ENCODE measurements around the gene NFE2.

Gene NFE2

GRCh38 chr12:54324617-54325441 is 24.0 kb upstream of the NFE2 start, which contains the start of gene COPZ1 (continued):
- TF ChIP-seq ZNF239 (tag by site-specific recombination; IDR thresholded peaks at IDR 0.05): no peak
- peak; percentile 38; the same call in 1 of the 2 replicates for TF ChIP-seq ZNF391 (tag by site-specific recombination; IDR thresholded peaks at IDR 0.05; ENCODE audit: borderline replicate concordance, low read depth)
- no peak for TF ChIP-seq PRDM1 (tag by site-specific recombination; IDR thresholded peaks at IDR 0.05)
- TF ChIP-seq ZNF660 (tag by site-specific recombination; IDR thresholded peaks at IDR 0.05): peak; percentile 81
- no peak for TF ChIP-seq GLIS1 (tag by site-specific recombination; IDR thresholded peaks at IDR 0.05)
- TF ChIP-seq RBAK (tag by site-specific recombination; IDR thresholded peaks at IDR 0.05): no peak
- no peak for TF ChIP-seq MYNN (tag by site-specific recombination; IDR thresholded peaks at IDR 0.05; ENCODE audit: borderline replicate concordance)
- TF ChIP-seq ZNF76 (tag by site-specific recombination; IDR thresholded peaks at IDR 0.05; ENCODE audit: borderline replicate concordance, low read depth): peak; percentile 62; the same call in 1 of the 2 replicates
- no peak for TF ChIP-seq ZNF221 (tag by site-specific recombination; IDR thresholded peaks at IDR 0.05; ENCODE audit: borderline replicate concordance)
- TF ChIP-seq PBX3 (CRISPR knock-in tag; IDR thresholded peaks at IDR 0.05): 0 out of 2 replicates have a peak, but pooled peaks have one; percentile 55
- no peak for TF ChIP-seq REST (tag by site-specific recombination; IDR thresholded peaks at IDR 0.05)
- no peak for TF ChIP-seq ZNF121 (tag by site-specific recombination; IDR thresholded peaks at IDR 0.05)
- TF ChIP-seq ZNF48 (tag by site-specific recombination; IDR thresholded peaks at IDR 0.05): no peak
- no peak for TF ChIP-seq ZNF596 (tag by site-specific recombination; IDR thresholded peaks at IDR 0.05)
- TF ChIP-seq, protein P1, sequence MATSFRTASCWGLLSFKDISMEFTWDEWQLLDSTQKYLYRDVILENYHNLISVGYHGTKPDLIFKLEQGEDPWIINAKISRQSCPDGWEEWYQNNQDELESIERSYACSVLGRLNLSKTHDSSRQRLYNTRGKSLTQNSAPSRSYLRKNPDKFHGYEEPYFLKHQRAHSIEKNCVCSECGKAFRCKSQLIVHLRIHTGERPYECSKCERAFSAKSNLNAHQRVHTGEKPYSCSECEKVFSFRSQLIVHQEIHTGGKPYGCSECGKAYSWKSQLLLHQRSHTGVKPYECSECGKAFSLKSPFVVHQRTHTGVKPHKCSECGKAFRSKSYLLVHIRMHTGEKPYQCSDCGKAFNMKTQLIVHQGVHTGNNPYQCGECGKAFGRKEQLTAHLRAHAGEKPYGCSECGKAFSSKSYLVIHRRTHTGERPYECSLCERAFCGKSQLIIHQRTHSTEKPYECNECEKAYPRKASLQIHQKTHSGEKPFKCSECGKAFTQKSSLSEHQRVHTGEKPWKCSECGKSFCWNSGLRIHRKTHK (tag by site-specific recombination; IDR thresholded peaks at IDR 0.05): no peak
- TF ChIP-seq ZNF585B (tag by site-specific recombination; IDR thresholded peaks at IDR 0.05): no peak
- peak; percentile 90 for TF ChIP-seq YY1 (tag by site-specific recombination; IDR thresholded peaks at IDR 0.05)
- TF ChIP-seq ZNF837 (tag by site-specific recombination; IDR thresholded peaks at IDR 0.05): no peak
- peak; percentile 63 for TF ChIP-seq ZNF654 (tag by site-specific recombination; IDR thresholded peaks at IDR 0.05; ENCODE audit: low read depth)
- TF ChIP-seq GFI1B (tag by site-specific recombination; IDR thresholded peaks at IDR 0.05): no peak
- TF ChIP-seq ZNF175 (tag by site-specific recombination; IDR thresholded peaks at IDR 0.05): no peak
- TF ChIP-seq ZNF184 (tag by site-specific recombination; IDR thresholded peaks at IDR 0.05): no peak
- no peak for TF ChIP-seq ZNF302 (tag by site-specific recombination; IDR thresholded peaks at IDR 0.05; ENCODE audit: low read depth)
- TF ChIP-seq ZEB2 (tag by site-specific recombination; IDR thresholded peaks at IDR 0.05): no peak
- no peak for TF ChIP-seq ZNF548 (tag by site-specific recombination; IDR thresholded peaks at IDR 0.05)
- no peak for TF ChIP-seq ZNF518A (tag by site-specific recombination; conservative IDR thresholded peaks at IDR 0.05; ENCODE audit: low read depth)
- no peak for TF ChIP-seq ZNF830 (tag by site-specific recombination; IDR thresholded peaks at IDR 0.05; ENCODE audit: low read depth)
- TF ChIP-seq ZNF558 (tag by site-specific recombination; IDR thresholded peaks at IDR 0.05): no peak
- no peak for TF ChIP-seq ZNF626 (tag by site-specific recombination; IDR thresholded peaks at IDR 0.05)
- TF ChIP-seq ZNF350 (tag by site-specific recombination; IDR thresholded peaks at IDR 0.05): no peak

Data from HEK293 (cell line).